Kidney (tissue), 14 donors: ENCODE data around the gene PCDH9. TPM values are rescaled to one million over a fixed set of nuclear protein-coding genes. Genes with fewer than 3 reads are reported as not detected.

Experiments used
- DNase-seq, 5 donors: peaks; one replicate each; pipeline ENCODE4 v3.0.0-alpha.2; 2013 to 2020
- FAIRE-seq: peaks from 2 replicates; lab custom pipeline; 2012; peaks lifted over from hg19 to GRCh38; lab: Jason Lieb, UNC
- H3K27ac ChIP-seq, 2 donors: one replicate each; pipeline ENCODE4 v1.7.0; 2013; ENCODE audit warnings: low read depth in 2 of 2, low read length in 2 of 2, inconsistent platforms in 1 of 2
- H3K27me3 ChIP-seq: one replicate; pipeline ENCODE4 v1.7.1; 2013; ENCODE audit warnings: low read length, inconsistent platforms; ENCODE audit not compliant: control insufficient read depth, insufficient read depth
- H3K36me3 ChIP-seq, 3 donors: one replicate each; pipeline versions ENCODE4 v1.7.0 to v1.7.1; 2013; ENCODE audit warnings: low read length in 3 of 3, control low read depth in 1 of 3, inconsistent platforms in 1 of 3; ENCODE audit not compliant: insufficient read depth in 3 of 3, control insufficient read depth in 2 of 3
- H3K4me1 ChIP-seq, 3 donors: one replicate each; pipeline versions ENCODE4 v1.7.0 to v1.7.1; 2013; ENCODE audit warnings: low read length in 3 of 3, inconsistent platforms in 1 of 3, low read depth in 1 of 3; ENCODE audit not compliant: control insufficient read depth in 2 of 3, insufficient read depth in 2 of 3
- H3K4me3 ChIP-seq, 3 donors: one replicate each; pipeline versions ENCODE4 v1.7.0 to v1.8.1; 2013; ENCODE audit warnings: low read length in 3 of 3, control low read depth in 1 of 3, inconsistent platforms in 1 of 3
- H3K9ac ChIP-seq, 3 donors: one replicate each; pipeline versions ENCODE4 v1.7.0 to v1.7.1; 2013; ENCODE audit warnings: low read length in 3 of 3, control low read depth in 1 of 3, inconsistent platforms in 1 of 3
- H3K9me3 ChIP-seq, 3 donors: one replicate each; pipeline versions ENCODE4 v1.7.0 to v1.7.1; 2013; ENCODE audit warnings: low read length in 3 of 3, control low read depth in 1 of 3, inconsistent platforms in 1 of 3; ENCODE audit not compliant: control insufficient read depth in 2 of 3, insufficient read depth in 1 of 3
- CTCF ChIP-seq: IDR thresholded peaks from 3 replicates; pipeline ENCODE4 v1.5.1; 2012; ENCODE audit warnings: mild to moderate bottlenecking, moderate library complexity, borderline replicate concordance; ENCODE audit not compliant: insufficient read depth; ENCODE audit errors: extremely low read depth
- intact Hi-C: fragments of 100-400 bp; cut with DNase I; formaldehyde crosslinking; loops from one replicate; pipeline ENCODE4 v1.11.1; 2022
- polyA plus RNA-seq: library from polyadenylated mRNA; stranded (reverse); fragments of 350-450 nt; fragmentation: Illumina TruSeq; extraction: RNeasy Lipid Tissue Mini Kit (QIAGEN cat#74804); gene quantifications from one replicate; pipeline ENCODE4 v1.2.3, GENCODE V29; 2014; ENCODE audit warnings: low read depth, low replicate concordance; ENCODE audit not compliant: insufficient read depth
- total RNA-seq: library from RNA; stranded (reverse); fragmentation: NEBNext Ultra II Directional; extraction: Animal tissue kit (Norgen Biotek cat#: 25700); gene quantifications from one replicate; pipeline ENCODE4 v1.2.1, GENCODE V29; 2021
- donor health status: control.
- donor health status: control.
- donor health status: control.
- donor health status: control.
- donor health status: control.
- donor health status: DM: yes; HTN: yes; CAD: no.
- donor health status: Normal renal cell carcinoma (clear cell type).

The PCDH9 gene
- total and polyA plus RNA-seq, 2 donors from 2014 or later: 1.6 to 9.5 TPM

DNA sequence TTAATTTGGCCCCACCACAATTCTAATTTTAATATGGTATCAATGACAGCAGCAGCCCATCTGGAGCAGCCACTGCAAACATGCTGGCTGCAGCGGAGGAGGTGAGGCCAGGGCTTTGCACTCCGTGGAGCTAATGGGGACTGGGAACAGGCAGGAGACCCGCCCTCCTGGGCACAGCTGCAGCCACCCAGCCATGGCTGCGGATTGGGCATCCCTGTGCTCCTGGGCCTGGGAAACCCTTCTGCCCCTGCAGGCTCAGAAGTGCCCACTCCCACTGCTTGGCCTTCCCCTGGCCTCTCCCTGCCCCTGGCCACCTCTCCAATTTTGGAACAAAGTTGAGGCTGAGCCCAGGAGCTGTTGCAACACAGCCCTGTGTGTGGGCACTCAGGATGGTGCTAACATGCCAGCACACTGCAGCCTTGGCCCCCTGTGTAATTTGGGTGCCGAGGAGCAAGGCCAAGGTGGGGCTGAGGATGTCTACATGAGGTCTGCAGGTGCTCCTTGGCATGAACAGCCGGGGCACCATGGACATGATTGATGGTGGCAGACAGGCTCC lies 123.6 kb downstream of the PCDH9 start:
- H3K36me3 ChIP-seq: no peaks in the 10 kb centered on the region
- no peak for TF ChIP-seq CTCF
- intact Hi-C loops: no loop called here
- H3K27me3 ChIP-seq: no peaks in the 10 kb centered on the region
- no peaks in the 10 kb centered on the region for H3K4me1 ChIP-seq
- H3K9ac ChIP-seq: no peak overlapping the region
- H3K27ac ChIP-seq: no peak overlapping the region
- FAIRE-seq (no peak), DNase-seq (no peak)
- no peak overlapping the region for H3K4me3 ChIP-seq
- peaks cover 0 to 9% (median 0%) of the 10 kb centered on the region in 3 donors for H3K9me3 ChIP-seq

DNA sequence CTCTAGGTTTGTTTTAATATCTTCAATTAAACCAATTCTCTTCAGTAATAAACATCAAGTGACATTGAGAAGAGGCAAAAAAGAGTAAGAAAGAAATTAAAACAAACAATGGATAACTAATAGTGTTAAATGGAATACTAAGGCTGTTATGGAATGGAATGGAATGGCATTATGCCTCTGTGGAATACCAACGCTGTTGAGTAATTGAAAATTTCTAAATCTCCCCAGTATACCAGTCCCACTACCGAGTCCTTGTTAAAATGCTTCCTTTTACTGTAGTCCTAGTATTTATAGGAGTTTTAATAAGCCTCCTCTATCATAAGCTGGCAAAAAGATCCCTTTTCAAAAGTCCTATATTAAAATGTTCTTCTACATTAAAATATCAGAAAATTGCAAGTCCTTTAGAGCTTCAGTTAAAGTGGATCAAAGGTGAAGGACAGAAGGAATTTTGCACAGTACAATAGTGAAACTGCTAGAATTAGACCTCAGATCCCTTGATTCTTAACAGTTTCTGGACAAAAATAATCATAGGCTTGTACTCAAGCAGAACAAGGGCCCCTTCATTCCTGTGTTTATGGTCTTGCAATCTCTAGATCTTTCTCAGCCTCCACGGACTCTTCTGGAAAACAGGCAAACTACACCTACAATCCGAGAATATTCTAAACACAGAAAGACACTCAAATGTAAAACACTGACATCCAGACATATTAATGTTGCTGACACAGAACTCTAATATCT lies 128.2 kb downstream of the PCDH9 start:
- Histone ChIP-seq H3K4me1 (no peaks in the 10 kb centered on the region), H3K27ac (no peak overlapping the region), H3K4me3 (no peak overlapping the region), H3K27me3 (no peaks in the 10 kb centered on the region), H3K9ac (no peak overlapping the region), H3K9me3 (no peaks in the 10 kb centered on the region), H3K36me3 (no peaks in the 10 kb centered on the region)
- DNase-seq (peak in 1 of 5 donors; percentile 17), FAIRE-seq (no peak)
- TF ChIP-seq CTCF: no peak
- intact Hi-C loops: no loop called here

DNA sequence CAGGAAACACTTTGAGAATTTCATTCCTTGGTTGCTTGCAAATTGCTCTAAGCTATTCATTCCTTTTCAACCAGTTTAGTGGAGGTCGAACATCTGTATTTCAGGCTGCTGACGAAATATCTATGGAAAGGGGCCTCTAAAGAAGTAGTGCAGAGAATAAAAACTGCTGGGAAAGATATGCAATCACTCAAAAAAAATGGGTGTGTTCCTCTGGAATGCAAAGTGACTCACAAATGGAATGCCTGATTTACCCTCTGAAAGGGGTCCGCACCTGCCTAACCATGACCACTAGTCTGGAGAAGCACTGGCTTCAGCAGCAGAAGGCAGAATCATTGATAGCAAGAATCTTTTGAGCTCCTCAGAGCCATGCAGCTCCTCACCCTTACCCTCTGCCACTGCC lies 129.4 kb downstream of the PCDH9 start:
- TF ChIP-seq CTCF: no peak
- Histone ChIP-seq H3K4me1 (no peaks in the 10 kb centered on the region), H3K36me3 (no peaks in the 10 kb centered on the region), H3K4me3 (no peak overlapping the region), H3K9ac (no peak overlapping the region), H3K27ac (no peak overlapping the region), H3K27me3 (no peaks in the 10 kb centered on the region), H3K9me3 (no peaks in the 10 kb centered on the region)
- intact Hi-C loops: no loop called here
- FAIRE-seq (no peak), DNase-seq (no peak)

DNA sequence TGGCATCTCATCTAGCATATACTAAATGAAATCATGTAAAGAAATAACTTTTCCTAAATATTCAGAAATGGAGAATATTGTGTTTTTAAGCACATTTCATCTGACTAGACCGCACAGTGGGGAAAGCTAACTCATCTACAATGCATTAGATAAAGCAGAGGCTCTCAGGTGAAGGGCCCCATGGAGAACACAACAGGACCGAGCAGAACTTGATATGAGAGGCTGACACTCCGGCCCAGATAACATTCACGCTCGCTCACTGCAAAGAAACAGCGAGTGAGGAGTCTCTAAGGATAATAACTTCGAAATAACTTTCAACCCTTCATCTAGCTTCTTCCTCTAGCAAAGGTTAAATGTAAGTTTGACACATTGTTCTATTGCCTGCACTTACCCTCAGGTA lies 130.6 kb downstream of the PCDH9 start:
- DNase-seq (no peak), FAIRE-seq (no peak)
- H3K9ac ChIP-seq: no peak overlapping the region
- H3K27me3 ChIP-seq: no peaks in the 10 kb centered on the region
- no peaks in the 10 kb centered on the region for H3K4me1 ChIP-seq
- TF ChIP-seq CTCF: no peak
- no peaks in the 10 kb centered on the region for H3K9me3 ChIP-seq
- H3K27ac ChIP-seq: no peak overlapping the region
- H3K36me3 ChIP-seq: no peaks in the 10 kb centered on the region
- intact Hi-C loops: no loop called here
- no peak overlapping the region for H3K4me3 ChIP-seq
